HG03139 (cell line): ENCODE data around the gene C2orf92.
"Not testable (repeated sequence)": the region's sequence is repeated elsewhere in the genome, so short reads cannot be mapped to it uniquely, and the experiment has no call there.

Experiments
- ATAC-seq: cut with Tn5 transposase; IDR thresholded peaks from one replicate; pipeline ENCODE4 v1.9.1; 2021; ENCODE audit not compliant: unreplicated experiment

C2orf92 gene

DNA sequence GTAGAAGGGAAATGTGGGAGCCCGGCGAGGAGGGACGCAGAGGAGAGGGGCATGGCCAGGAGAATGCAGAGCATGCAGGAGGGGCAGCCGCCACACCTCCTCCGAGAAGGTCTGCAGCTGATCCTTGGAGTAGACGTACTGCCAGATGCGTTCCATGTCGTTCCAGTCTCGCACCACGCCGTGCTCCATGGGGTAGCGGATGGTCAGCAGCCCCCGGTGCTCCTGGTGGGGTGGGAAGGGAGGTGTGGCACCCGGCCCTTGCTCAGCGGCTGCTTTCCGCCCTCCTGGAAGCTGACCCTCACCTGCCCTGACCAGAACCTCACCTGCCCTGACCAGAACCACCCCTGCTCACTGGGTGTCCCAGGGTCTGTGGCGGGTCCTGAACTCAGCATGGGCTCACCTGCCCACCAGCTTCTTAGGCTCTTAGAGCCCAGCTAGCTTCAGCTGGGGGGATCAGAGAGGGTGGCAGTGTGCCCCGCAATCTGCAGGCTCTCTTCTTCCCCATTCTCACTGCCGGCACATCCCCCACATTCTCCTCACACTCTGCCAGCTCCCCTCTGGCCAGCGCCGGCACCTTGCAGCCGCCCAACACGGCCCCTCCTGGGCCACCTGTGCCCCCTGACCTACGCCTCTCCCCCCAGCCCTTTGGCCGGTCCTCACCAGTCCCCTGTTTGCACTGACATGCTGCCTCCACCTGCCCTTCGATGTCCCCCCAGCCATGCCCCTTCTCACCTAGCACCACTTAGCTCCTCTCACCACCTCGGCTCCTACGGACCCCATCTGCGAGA, 10.1 kb upstream of the C2orf92 start:
- no peak for ATAC-seq

GRCh38 chr2:97660044-97660774, 9.3 kb upstream of the C2orf92 start:
- no peak for ATAC-seq

DNA sequence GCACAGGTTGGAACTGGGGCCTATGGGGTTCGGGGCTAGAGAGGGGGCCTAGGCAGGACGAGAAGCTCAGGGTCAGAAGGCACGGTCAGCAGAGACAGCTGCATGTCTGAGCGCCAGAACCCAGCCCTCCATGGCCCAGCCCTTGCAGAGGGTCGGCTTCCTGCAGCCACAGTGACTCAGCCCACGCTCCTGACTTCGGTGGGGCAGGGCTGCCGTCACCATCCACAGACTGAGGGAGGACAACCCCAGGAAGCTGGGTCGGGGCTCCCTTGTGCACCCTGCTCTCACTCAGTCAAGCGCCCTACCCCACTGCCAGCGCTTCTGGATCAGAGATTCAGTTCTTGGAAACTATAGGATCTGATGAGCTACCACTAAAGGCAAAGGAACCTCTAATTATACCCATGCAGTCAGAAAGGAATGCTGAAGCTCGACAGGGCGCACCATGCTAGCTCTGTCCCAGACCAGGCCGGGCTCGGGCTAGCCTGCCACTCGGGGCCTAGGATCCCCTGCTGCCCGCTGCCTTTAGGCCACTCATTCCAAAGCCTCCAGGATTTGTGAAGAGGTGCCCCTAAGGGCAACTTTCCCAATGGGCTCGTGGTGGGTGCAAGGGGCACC, 8.6 kb upstream of the C2orf92 start:
- no peak for ATAC-seq

GRCh38 chr2:97661927-97662326, 7.6 kb upstream of the C2orf92 start:
- ATAC-seq = no peak

GRCh38 chr2:97662386-97662894, 7.1 kb upstream of the C2orf92 start:
- no peak for ATAC-seq

DNA sequence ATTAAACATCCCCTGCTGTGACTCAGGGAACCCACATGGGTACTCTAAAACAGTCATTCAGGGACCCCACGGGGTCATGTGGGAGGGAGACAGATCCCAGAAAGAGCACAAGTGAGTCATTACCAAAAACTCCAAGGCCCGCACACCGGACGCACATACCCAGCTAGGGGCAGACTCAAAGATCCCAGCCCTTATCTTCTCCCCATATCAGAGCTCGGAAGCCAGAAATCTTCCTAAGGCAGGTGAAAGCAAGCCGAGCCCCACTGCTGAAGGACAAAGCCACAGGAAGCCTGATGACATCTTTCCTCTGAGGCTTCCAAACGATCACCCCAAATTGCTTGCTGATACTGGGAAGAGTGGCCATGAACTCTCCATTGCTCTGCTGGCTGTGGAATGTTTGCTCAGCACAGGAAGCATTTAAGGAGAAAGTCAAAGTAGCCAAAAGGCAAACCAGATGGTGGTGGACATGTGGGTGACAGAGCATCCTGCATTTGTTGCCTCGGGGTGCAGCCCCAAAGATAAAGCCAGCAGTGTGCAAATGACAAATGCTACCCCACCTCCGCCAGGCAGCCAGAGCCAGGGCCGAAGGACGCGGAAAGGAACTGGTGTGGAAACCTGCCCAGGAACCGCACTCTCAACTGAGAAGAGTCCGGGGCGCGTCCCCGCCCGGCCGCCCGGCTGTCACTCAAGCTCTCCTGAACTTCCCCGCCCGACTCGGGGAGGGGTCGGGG, 6.5 kb upstream of the C2orf92 start:
- peak; percentile 36 for ATAC-seq

- no peak for ATAC-seq
These were observed 5.9 kb upstream of the C2orf92 start for GRCh38 chr2:97663626-97663961.

DNA sequence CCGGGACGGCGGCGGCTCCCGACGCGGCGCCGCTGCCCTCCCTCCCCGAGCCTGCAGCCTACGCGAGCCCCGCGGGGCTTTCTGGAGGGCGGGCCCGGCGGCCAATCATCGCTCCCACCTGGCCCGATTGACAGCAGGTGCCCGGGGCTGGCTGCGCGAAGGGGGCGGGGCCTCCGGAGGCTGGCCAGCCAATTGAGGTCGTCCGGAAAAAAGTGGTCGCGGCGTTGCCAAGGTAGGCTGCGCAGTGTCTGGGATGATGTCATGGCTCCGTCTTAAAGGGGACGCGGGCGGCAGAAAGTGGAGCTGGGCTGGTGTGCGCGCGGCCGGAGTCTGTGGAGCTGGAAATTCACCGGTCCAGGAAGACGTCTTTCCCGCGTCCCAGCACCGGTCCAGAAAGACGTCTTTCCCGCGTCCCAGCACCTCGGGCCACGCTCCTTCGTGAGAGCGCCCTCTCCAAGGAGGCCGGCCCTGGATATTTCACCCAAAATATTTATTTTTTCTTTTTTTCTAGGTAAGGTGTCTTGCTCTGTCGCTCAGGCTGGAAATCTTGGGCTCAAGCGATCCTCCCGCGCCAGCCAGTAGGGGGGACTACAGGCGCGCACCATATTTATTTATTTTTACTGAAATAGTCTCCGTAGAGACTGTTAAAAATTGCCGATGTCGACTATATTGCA, 5.4 kb upstream of the C2orf92 start, which contains the start of gene ACTR1B:
Gene ACTR1B (minus strand): TSS at position 83 of the 674 bp plus-strand sequence. CDS start 154 bp downstream, outside the sequence.
- ATAC-seq = peak; percentile 83

DNA sequence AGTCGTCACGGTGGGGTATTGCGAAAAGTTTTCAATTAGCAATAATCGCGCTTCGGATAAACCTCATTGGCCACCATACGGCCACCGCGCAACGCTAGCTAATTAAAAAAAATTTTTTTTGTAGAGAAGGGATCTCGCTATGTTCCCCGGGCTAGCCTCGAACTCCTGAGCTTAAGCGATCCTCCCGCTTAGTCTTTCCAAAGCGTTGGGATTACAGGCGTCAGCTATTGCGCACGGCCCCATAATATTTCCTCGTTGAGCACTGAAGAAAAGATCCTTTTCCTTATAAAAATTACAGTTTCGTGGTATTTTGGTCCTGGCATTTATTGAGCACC, 4.9 kb upstream of the C2orf92 start:
- ATAC-seq = no peak

DNA sequence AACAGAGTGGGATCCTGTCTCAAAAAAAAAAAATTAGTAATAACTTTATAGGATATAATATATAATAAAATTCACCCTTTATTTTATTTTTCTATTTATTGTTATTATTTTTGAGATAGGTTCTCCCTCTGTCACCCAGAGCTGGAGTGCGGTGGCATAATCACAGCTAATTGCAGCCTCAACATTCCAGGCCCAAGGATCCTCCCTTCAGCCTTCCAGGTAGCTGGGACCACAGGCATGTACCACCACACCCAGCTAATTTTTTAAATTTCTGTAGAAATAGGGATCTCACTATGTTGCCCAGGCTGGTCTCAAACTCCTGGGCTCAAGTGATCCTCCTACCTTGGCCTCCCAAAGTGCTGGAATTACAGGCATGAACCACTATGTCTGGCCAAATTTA, 958 bp downstream of the C2orf92 start:
- no peak for ATAC-seq

DNA sequence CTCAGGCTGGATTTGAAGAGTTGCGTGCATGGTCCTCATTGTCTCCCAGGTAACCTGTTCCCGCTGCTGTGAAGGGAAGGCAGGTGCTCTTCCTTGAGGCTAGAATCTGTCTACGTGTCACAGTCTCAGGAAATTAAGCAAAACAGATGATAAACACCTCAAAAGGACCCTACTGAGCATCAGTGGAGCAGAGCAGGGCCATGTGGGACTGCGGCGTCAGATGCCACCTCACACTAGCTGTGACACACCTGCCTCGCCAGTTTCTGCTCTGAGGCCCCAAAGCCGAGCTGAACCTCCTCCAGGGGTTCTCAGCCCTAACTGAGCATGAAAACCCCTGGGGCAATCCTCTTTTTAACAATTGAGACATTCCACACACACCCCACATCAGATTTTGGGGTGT, 2.0 kb downstream of the C2orf92 start:
- no peak for ATAC-seq

GRCh38 chr2:97672606-97673140, 3.2 kb downstream of the C2orf92 start:
- ATAC-seq = not testable (repeated sequence)

DNA sequence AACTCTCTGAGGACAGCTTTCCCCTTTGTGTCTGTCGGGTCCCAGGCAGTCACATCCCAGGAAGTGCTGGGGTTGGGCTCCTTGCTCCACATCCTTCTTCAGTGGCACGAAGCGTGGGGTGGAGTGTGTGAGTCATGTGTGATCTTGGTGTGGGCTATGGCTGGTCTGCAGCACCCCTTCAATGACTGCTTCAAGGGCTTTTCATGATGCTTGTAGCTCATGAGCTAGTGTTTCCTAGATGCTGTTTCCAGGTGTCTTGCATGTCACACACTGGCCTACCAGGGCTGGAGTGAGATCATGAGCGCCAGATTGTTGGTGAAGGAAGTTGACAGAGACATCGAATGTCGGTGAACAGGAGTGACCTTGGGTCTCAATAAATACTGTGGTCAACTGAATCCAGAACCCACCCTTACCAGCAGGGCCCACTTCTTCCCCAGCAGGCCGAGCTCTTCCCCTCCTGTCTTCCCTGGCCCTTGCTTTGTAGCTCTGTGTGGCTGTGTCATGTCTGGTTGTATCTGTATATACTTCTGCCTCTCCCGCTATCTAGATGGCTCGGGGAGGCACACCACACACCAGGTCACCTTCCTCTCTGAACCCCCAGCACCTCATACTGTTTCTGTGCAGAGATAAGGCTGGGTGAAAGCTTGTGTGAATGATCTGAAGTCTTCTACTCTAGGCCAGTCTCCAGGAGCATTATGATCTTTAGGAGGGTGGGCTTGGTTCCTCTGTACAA, 3.8 kb downstream of the C2orf92 start:
- no peak for ATAC-seq

GRCh38 chr2:97673915-97674283, 4.4 kb downstream of the C2orf92 start:
- ATAC-seq = no peak

DNA sequence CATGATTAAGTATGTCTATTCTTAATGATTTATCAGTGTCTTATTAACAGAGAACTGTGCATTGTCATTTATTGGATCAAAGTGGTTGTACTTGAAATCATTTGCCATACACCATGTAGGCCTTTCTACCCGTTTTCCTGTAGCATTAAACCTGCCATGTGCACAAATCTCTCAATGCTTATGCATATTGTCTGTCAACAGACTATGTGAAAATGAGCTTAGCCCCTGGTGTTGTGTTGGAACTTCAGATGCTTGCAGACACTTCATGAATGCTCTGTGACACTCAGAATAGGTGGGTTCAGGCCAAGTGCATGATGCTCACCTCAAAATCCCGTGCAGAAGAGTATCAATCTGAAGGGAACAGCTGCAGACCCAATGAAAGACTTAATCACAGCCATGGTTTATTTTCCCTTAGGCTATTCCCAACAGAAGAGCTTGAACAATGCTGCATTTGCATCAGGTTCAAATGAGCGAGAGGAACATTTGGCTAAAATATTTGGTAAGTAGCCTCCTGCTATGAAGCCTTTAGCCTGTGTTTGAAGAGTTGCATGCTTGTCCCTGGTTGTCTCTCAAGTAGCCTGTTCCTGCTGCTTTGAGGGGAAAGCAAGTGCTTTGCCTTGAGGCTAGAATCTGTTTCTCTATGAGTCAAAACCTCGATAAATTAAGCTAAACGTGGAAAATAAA, 6.1 kb downstream of the C2orf92 start:
- ATAC-seq = no peak

DNA sequence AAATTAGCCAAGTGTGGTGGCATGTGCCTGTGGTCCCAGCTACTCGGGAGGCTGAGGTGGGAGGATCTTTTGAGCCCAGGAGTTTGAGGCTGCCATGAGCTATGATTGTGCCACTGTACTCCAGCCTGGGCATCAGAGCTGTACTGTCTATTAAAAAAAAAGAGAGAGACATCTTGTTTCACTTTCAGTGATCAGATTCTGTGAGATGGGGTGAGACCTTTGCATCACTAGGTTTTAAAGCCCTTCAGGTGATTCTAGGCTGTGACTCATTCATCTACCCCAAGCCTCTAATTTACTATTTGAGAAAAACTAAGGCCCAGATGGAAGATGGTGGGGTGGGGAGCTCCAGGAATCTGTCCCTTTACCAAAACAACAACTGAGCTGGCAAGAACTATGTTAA, 7.1 kb downstream of the C2orf92 start:
- ATAC-seq = no peak

DNA sequence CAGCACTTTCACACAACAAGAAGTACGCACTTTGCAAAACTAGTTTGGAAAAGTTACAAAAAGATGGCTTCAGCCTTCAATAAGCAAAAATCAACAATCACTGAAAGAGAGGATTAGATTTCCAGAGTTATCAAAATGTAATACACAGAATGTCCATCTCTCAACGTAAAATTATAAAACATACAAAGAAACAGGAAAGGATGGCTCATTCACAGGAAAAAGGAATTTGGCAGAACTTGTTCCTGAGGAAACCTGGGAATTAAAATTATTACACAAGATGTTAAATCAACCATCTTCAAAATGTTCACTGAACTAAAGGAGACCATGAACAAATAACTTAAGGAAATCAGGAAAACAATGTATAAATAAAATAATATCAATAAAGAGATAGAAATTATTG, 8.0 kb downstream of the C2orf92 start:
- no peak for ATAC-seq

- no peak for ATAC-seq
These were observed 8.8 kb downstream of the C2orf92 start for GRCh38 chr2:97678298-97678697.

- not testable (repeated sequence) for ATAC-seq
These were observed 17.7 kb downstream of the C2orf92 start for GRCh38 chr2:97687235-97687634.
